ENCODE results near the gene TTC7B.
A peak's percentile ranks its signal among the peaks of the same experiment; 100 is the strongest.

Gene TTC7B

GRCh38 chr14:90629471-90629870, 186.8 kb downstream of the TTC7B start:
- 80 to 82% methylated on average over 9 of the region's 9 CpGs for WGBS, 2 experiments
- Histone ChIP-seq H3K4me3 (ENCODE audit: insufficient read depth, low read depth, low read length) (no peak overlapping the region), H3K36me3 (ENCODE audit: control insufficient read depth, insufficient read depth, low read length) (no peaks in the 10 kb centered on the region), H3K27me3 (ENCODE audit: control insufficient read depth, insufficient read depth, low read length, poor library complexity, severe bottlenecking) (no peaks in the 10 kb centered on the region), H3K27ac (ENCODE audit: insufficient read depth, low read depth, low read length, poor library complexity, severe bottlenecking) (no peak overlapping the region), H3K4me1 (ENCODE audit: control insufficient read depth, insufficient read depth, low read length) (peaks cover 13% of the 10 kb centered on the region), H3K9me3 (ENCODE audit: control insufficient read depth, low read length) (no peaks in the 10 kb centered on the region)

GRCh38 chr14:90628825-90629224, 187.4 kb downstream of the TTC7B start:
- Histone ChIP-seq H3K36me3 (ENCODE audit: control insufficient read depth, insufficient read depth, low read length) (no peaks in the 10 kb centered on the region), H3K4me1 (ENCODE audit: control insufficient read depth, insufficient read depth, low read length) (peaks cover 18% of the 10 kb centered on the region), H3K4me3 (ENCODE audit: insufficient read depth, low read depth, low read length) (no peak overlapping the region), H3K27ac (ENCODE audit: insufficient read depth, low read depth, low read length, poor library complexity, severe bottlenecking) (no peak overlapping the region), H3K9me3 (ENCODE audit: control insufficient read depth, low read length) (no peaks in the 10 kb centered on the region), H3K27me3 (ENCODE audit: control insufficient read depth, insufficient read depth, low read length, poor library complexity, severe bottlenecking) (no peaks in the 10 kb centered on the region)
- 83 to 85% methylated on average over 8 of the region's 8 CpGs for WGBS, 2 experiments

GRCh38 chr14:90627478-90627877, 188.8 kb downstream of the TTC7B start:
- Histone ChIP-seq H3K27ac (ENCODE audit: insufficient read depth, low read depth, low read length, poor library complexity, severe bottlenecking) (no peak overlapping the region), H3K4me1 (ENCODE audit: control insufficient read depth, insufficient read depth, low read length) (peaks cover 18% of the 10 kb centered on the region)
- 95 to 96% methylated on average over 9 of the region's 9 CpGs for WGBS, 2 experiments

GRCh38 chr14:90626550-90626949, 189.7 kb downstream of the TTC7B start:
- H3K4me1 ChIP-seq (ENCODE audit: control insufficient read depth, insufficient read depth, low read length), result peaks cover 18% of the 10 kb centered on the region
- 96% methylated on average over 7 of the region's 7 CpGs for WGBS, 2 experiments
- no peaks in the 10 kb centered on the region for H3K36me3 ChIP-seq (ENCODE audit: control insufficient read depth, insufficient read depth, low read length)
- H3K27ac ChIP-seq (ENCODE audit: insufficient read depth, low read depth, low read length, poor library complexity, severe bottlenecking), result no peak overlapping the region
- no peaks in the 10 kb centered on the region for H3K27me3 ChIP-seq (ENCODE audit: control insufficient read depth, insufficient read depth, low read length, poor library complexity, severe bottlenecking)
- H3K9me3 ChIP-seq (ENCODE audit: control insufficient read depth, low read length), result no peaks in the 10 kb centered on the region
- no peak overlapping the region for H3K4me3 ChIP-seq (ENCODE audit: insufficient read depth, low read depth, low read length)

More at GRCh38 chr14:90627478-90627877, 188.8 kb downstream of the TTC7B start:
- Histone ChIP-seq H3K4me3 (ENCODE audit: insufficient read depth, low read depth, low read length) (no peak overlapping the region), H3K27me3 (ENCODE audit: control insufficient read depth, insufficient read depth, low read length, poor library complexity, severe bottlenecking) (no peaks in the 10 kb centered on the region), H3K36me3 (ENCODE audit: control insufficient read depth, insufficient read depth, low read length) (no peaks in the 10 kb centered on the region), H3K9me3 (ENCODE audit: control insufficient read depth, low read length) (no peaks in the 10 kb centered on the region)

GRCh38 chr14:90625445-90625844, 190.8 kb downstream of the TTC7B start:
- no peak overlapping the region for H3K4me3 ChIP-seq (ENCODE audit: insufficient read depth, low read depth, low read length)
- H3K27ac ChIP-seq (ENCODE audit: insufficient read depth, low read depth, low read length, poor library complexity, severe bottlenecking), result peak overlapping the region; percentile 83
- H3K27me3 ChIP-seq (ENCODE audit: control insufficient read depth, insufficient read depth, low read length, poor library complexity, severe bottlenecking), result no peaks in the 10 kb centered on the region
- WGBS, 2 experiments, result 95 to 97% methylated on average over 8 of the region's 8 CpGs
- peaks cover 18% of the 10 kb centered on the region for H3K4me1 ChIP-seq (ENCODE audit: control insufficient read depth, insufficient read depth, low read length)
- H3K9me3 ChIP-seq (ENCODE audit: control insufficient read depth, low read length), result no peaks in the 10 kb centered on the region
- H3K36me3 ChIP-seq (ENCODE audit: control insufficient read depth, insufficient read depth, low read length), result no peaks in the 10 kb centered on the region

- no peak overlapping the region for H3K4me3 ChIP-seq (ENCODE audit: insufficient read depth, low read depth, low read length)
- H3K4me1 ChIP-seq (ENCODE audit: control insufficient read depth, insufficient read depth, low read length), result peaks cover 15% of the 10 kb centered on the region
- no peaks in the 10 kb centered on the region for H3K27me3 ChIP-seq (ENCODE audit: control insufficient read depth, insufficient read depth, low read length, poor library complexity, severe bottlenecking)
- H3K27ac ChIP-seq (ENCODE audit: insufficient read depth, low read depth, low read length, poor library complexity, severe bottlenecking), result peak overlapping the region; percentile 83
- H3K36me3 ChIP-seq (ENCODE audit: control insufficient read depth, insufficient read depth, low read length), result no peaks in the 10 kb centered on the region
- WGBS, 2 experiments, result 63 to 67% methylated on average over 14 of the region's 14 CpGs
- no peaks in the 10 kb centered on the region for H3K9me3 ChIP-seq (ENCODE audit: control insufficient read depth, low read length)
Measured at GRCh38 chr14:90624732-90625400, 191.4 kb downstream of the TTC7B start.

- Histone ChIP-seq H3K27ac (ENCODE audit: insufficient read depth, low read depth, low read length, poor library complexity, severe bottlenecking) (peak overlapping the region; percentile 83), H3K4me3 (ENCODE audit: insufficient read depth, low read depth, low read length) (no peak overlapping the region), H3K9me3 (ENCODE audit: control insufficient read depth, low read length) (no peaks in the 10 kb centered on the region), H3K36me3 (ENCODE audit: control insufficient read depth, insufficient read depth, low read length) (no peaks in the 10 kb centered on the region), H3K4me1 (ENCODE audit: control insufficient read depth, insufficient read depth, low read length) (peaks cover 15% of the 10 kb centered on the region), H3K27me3 (ENCODE audit: control insufficient read depth, insufficient read depth, low read length, poor library complexity, severe bottlenecking) (no peaks in the 10 kb centered on the region)
- 95 to 97% methylated on average over 6 to 8 of the region's 8 CpGs for WGBS, 2 experiments
Measured at GRCh38 chr14:90624227-90624626, 192.0 kb downstream of the TTC7B start.

- no peaks in the 10 kb centered on the region for H3K36me3 ChIP-seq (ENCODE audit: control insufficient read depth, insufficient read depth, low read length)
- H3K27me3 ChIP-seq (ENCODE audit: control insufficient read depth, insufficient read depth, low read length, poor library complexity, severe bottlenecking), result no peaks in the 10 kb centered on the region
- WGBS, 2 experiments, result 96 to 97% methylated on average over 32 of the region's 32 CpGs
- H3K4me3 ChIP-seq (ENCODE audit: insufficient read depth, low read depth, low read length), result no peak overlapping the region
- H3K4me1 ChIP-seq (ENCODE audit: control insufficient read depth, insufficient read depth, low read length), result peaks cover 24% of the 10 kb centered on the region
- H3K27ac ChIP-seq (ENCODE audit: insufficient read depth, low read depth, low read length, poor library complexity, severe bottlenecking), result no peak overlapping the region
- no peaks in the 10 kb centered on the region for H3K9me3 ChIP-seq (ENCODE audit: control insufficient read depth, low read length)
Measured at GRCh38 chr14:90621201-90621600, 195.0 kb downstream of the TTC7B start.

- no peaks in the 10 kb centered on the region for H3K36me3 ChIP-seq (ENCODE audit: control insufficient read depth, insufficient read depth, low read length)
- no peaks in the 10 kb centered on the region for H3K9me3 ChIP-seq (ENCODE audit: control insufficient read depth, low read length)
- H3K4me3 ChIP-seq (ENCODE audit: insufficient read depth, low read depth, low read length), result no peak overlapping the region
- H3K27me3 ChIP-seq (ENCODE audit: control insufficient read depth, insufficient read depth, low read length, poor library complexity, severe bottlenecking), result no peaks in the 10 kb centered on the region
- H3K27ac ChIP-seq (ENCODE audit: insufficient read depth, low read depth, low read length, poor library complexity, severe bottlenecking), result no peak overlapping the region
- 91 to 94% methylated on average over 7 of the region's 7 CpGs for WGBS, 2 experiments
- H3K4me1 ChIP-seq (ENCODE audit: control insufficient read depth, insufficient read depth, low read length), result peaks cover 30% of the 10 kb centered on the region
Measured at GRCh38 chr14:90620568-90621077, 195.6 kb downstream of the TTC7B start.

GRCh38 chr14:90619911-90620310, 196.3 kb downstream of the TTC7B start:
- Histone ChIP-seq H3K27ac (ENCODE audit: insufficient read depth, low read depth, low read length, poor library complexity, severe bottlenecking) (no peak overlapping the region), H3K27me3 (ENCODE audit: control insufficient read depth, insufficient read depth, low read length, poor library complexity, severe bottlenecking) (no peaks in the 10 kb centered on the region), H3K36me3 (ENCODE audit: control insufficient read depth, insufficient read depth, low read length) (no peaks in the 10 kb centered on the region), H3K4me3 (ENCODE audit: insufficient read depth, low read depth, low read length) (no peak overlapping the region), H3K9me3 (ENCODE audit: control insufficient read depth, low read length) (no peaks in the 10 kb centered on the region), H3K4me1 (ENCODE audit: control insufficient read depth, insufficient read depth, low read length) (peaks cover 31% of the 10 kb centered on the region)
- 97 to 98% methylated on average over 8 of the region's 8 CpGs for WGBS, 2 experiments
